ENCODE measurements around the gene SLC51B. TPM values are rescaled to one million over a fixed set of nuclear protein-coding genes. Genes with fewer than 3 reads are reported as not detected.

The SLC51B gene
- total and polyA plus RNA-seq, 10 of the 15 experiments (the other 5 are each of a cell fraction or from before 2014, with no cell fraction given): 0.05 to 0.17 (median 0.13) TPM; not detected in 7

DNA sequence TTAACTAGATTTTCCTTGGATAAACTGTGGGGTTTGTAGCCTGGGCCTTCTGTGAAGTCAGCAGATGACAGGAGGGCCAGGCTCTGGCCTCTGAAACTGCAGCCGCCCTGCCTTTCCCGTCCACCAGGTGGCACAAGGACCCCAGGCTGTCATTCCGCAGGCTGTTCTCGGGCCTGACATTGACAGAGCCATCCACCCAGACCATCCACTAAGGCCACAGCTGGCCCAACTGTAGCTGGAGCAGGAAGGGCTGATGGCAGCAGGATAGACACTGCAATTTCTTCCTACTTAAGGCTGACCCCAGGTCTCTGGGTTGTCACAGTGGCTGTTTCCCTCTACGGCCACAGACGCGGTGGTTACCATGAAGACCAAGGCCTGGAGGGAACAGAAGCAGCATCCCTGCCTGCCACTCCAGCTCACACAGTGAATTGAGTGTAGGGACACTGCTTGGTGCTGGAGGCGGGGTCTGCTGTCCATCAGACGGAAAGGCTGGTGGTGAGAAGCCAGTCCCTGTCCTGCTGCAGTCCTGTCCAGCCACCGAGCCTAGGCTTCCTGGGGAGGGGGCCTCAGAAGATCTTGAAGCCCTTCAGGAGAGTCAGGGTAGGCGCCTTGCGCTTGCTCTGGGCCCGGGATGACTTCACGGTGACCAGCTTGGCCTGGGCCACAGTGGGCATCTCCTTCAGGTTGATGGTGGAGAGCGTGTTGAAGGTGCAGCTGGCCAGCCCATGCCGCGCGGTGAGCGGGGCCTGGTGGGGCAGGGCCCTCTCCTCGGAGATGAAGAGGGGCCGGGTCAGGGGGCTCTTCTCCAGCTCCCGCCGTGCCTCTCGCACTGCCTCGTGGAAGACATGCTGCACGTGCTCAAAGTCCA, 9.4 kb downstream of the SLC51B start (continued):
- TF ChIP-seq CREB1 (IDR thresholded peaks at IDR 0.05; ENCODE audit: low read depth) (no peak), YY1 (IDR thresholded peaks at IDR 0.05; ENCODE audit: low read depth, low read length) (peak; percentile 75; the same call in 1 of the 2 replicates), RAD21 (IDR thresholded peaks at IDR 0.05; ENCODE audit: insufficient read depth, low read depth, low read length) (peak; percentile 84), BHLHE40 (IDR thresholded peaks at IDR 0.05; ENCODE audit: borderline replicate concordance in 1 of 2, low read depth in 2 of 2, low read length in 1 of 2) (peak in 1 of 2 experiments; percentile 11; a peak in 1 of 4 replicates), ATF7 (IDR thresholded peaks at IDR 0.05; ENCODE audit: low read depth) (no peak), CTCF (IDR thresholded peaks at IDR 0.05 in 2 of 3, conservative IDR thresholded peaks at IDR 0.05 in 1 of 3; ENCODE audit: control insufficient read depth in 2 of 3, extremely low read depth in 1 of 3, insufficient read depth in 1 of 3, low read depth in 3 of 3, low read length in 3 of 3) (peak; percentile 89 to 93 (median 89)), IKZF1 (conservative IDR thresholded peaks at IDR 0.05) (no peak)

DNA sequence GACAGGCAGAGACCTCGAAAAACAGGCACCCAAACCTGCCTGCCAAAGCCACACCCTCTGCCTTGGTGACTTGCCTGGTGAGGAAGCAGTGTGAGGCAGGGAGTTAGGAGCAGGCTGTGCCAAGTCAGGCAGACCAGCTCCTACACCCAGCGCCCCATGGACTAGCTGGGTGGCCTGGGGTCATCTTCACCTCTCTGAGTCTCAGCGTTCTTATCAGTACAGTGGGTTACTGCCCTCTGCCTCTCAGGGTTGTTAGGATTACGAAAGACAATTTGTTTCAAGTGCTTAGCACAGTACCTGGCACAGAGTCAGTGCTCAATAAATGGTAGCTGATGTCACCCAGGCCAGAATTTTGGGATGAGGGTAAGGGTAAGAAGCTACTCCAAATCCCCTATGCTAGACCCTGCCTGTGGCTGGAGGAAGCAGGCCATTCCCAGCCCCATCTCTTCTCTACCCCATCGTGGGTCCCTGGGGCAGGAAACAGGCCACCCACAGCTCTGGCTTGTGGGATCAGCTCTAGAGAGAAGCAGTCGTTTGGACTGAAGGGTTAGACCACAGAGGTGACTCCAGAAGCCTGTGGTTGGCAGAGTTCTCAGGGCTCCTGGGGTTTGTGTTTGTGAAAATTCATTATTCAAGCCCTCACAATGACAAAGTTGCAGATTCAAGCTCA, 10.1 kb downstream of the SLC51B start:
- Histone ChIP-seq H2AFZ (ENCODE audit: control insufficient read depth, low read depth, low read length) (no peak overlapping the region), H3K4me3 (no peak overlapping the region), H3K9me3 (replicated peaks; ENCODE audit: control insufficient read depth, insufficient read depth, low read length) (no peaks in the 10 kb centered on the region), H3K36me3 (ENCODE audit: control insufficient read depth in 2 of 2, insufficient read depth in 2 of 2, low read length in 1 of 2) (no peaks in the 10 kb centered on the region), H4K20me1 (ENCODE audit: control insufficient read depth, insufficient read depth) (no peaks in the 10 kb centered on the region), H3K4me2 (ENCODE audit: control insufficient read depth, insufficient read depth) (no peak overlapping the region), H3K9ac (ENCODE audit: control insufficient read depth, insufficient read depth, low read length) (no peak overlapping the region), H3K27ac (ENCODE audit: control insufficient read depth, insufficient read depth) (no peak overlapping the region), H3K79me2 (ENCODE audit: control insufficient read depth, insufficient read depth, low read length) (no peaks in the 10 kb centered on the region), H3K27me3 (replicated peaks in 1 of 2; ENCODE audit: control insufficient read depth in 2 of 2, insufficient read depth in 2 of 2, low read length in 1 of 2) (no peaks in the 10 kb centered on the region), H3K4me1 (ENCODE audit: control insufficient read depth, insufficient read depth, low read length) (no peaks in the 10 kb centered on the region)
- ChIA-PET RAD21 (ENCODE audit: unreplicated experiment) (interaction anchor here (0.7 to 3.5 kb wide), 7 partner anchors 12 to 88 kb away, joined by 3 to 15 read pairs (median 4); no protein-coding TSS in a partner anchor), CTCF (interaction anchor here (0.9 to 4.1 kb wide), 17 partner anchors 9 to 330 kb away, joined by 3 to 38 read pairs (median 3); partner anchors contain the start of gene UBAP1L), POLR2A (interaction anchor here (0.5 to 1.7 kb wide), 3 partner anchors 12 to 231 kb away, joined by 3 to 6 read pairs (median 4); partner anchors contain the start of gene PARP16), SMC1A (ENCODE audit: uncharacterized antibody, unreplicated experiment) (interaction anchor here (0.5 to 2.7 kb wide), 7 partner anchors 9 to 245 kb away, joined by 3 to 11 read pairs (median 4); no protein-coding TSS in a partner anchor)
- no peak for DNase-seq (ENCODE audit: low read depth, low spot score)
- BruUV-seq (replicated peaks): no TSS peak
- no peak for FAIRE-seq
- 18% methylated on average over 6 of the region's 6 CpGs for whole genome bisulfite sequencing (ENCODE audit: insufficient coverage, insufficient replicate concordance, low lambda C conversion rate, missing lambda C conversion rate)
- no peak for ATAC-seq
- in situ Hi-C loops (cut with MboI) (no loop called here), intact Hi-C loops (cut with micrococcal nuclease; ENCODE audit: unreplicated experiment) (loop anchor here (2.0 kb wide), 2 partner anchors 23 to 241 kb away; partner anchors contain the start of gene RNU5A-1)
- TF ChIP-seq HCFC1 (IDR thresholded peaks at IDR 0.05; ENCODE audit: low read length) (no peak), KDM1A (IDR thresholded peaks at IDR 0.05; ENCODE audit: borderline replicate concordance) (no peak), TBL1XR1 (IDR thresholded peaks at IDR 0.05; ENCODE audit: low read depth, low read length) (no peak), STAT3 (IDR thresholded peaks at IDR 0.05; ENCODE audit: low read depth, low read length) (no peak)
- TF ChIP-seq, protein P1, sequence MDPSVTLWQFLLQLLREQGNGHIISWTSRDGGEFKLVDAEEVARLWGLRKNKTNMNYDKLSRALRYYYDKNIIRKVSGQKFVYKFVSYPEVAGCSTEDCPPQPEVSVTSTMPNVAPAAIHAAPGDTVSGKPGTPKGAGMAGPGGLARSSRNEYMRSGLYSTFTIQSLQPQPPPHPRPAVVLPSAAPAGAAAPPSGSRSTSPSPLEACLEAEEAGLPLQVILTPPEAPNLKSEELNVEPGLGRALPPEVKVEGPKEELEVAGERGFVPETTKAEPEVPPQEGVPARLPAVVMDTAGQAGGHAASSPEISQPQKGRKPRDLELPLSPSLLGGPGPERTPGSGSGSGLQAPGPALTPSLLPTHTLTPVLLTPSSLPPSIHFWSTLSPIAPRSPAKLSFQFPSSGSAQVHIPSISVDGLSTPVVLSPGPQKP (IDR thresholded peaks at IDR 0.05; ENCODE audit: low read depth, low read length): no peak
